Glomerular endothelial cell (primary cell): ENCODE measurements around the gene COX11. TPM values are rescaled to one million over a fixed set of nuclear protein-coding genes. Genes with fewer than 3 reads are reported as not detected.

Experiments used
- total RNA-seq: library from RNA; depleted of rRNA; stranded (reverse); fragments of >200 nt; gene quantifications from 2 replicates; pipeline ENCODE4 v1.2.3, GENCODE V29; 2015

Gene COX11
- total RNA-seq, 1 donor from 2014 or later = 50.3 TPM

Other genes with a start within 250 kb of the COX11 start
- gene TOM1L1, start 67.8 kb downstream of the COX11 start, total RNA-seq = 5.0 and 8.8 TPM in 2 replicates
- 6.1 and 6.8 TPM in 2 replicates for gene STXBP4, start 111 bp upstream of the COX11 start, total RNA-seq